CD4-positive, alpha-beta T cell (primary cell): ENCODE results near the gene NFKBIL1. TPM values are rescaled to one million over a fixed set of nuclear protein-coding genes. Genes with fewer than 3 reads are reported as not detected.

Experiments
- ATAC-seq: fragments of 200-7000 bp; cut with Tn5 transposase; one replicate; pipeline ENCODE4 v1.10.0; 2022; ENCODE audit warnings: mild to moderate bottlenecking; ENCODE audit not compliant: poor library complexity
- CTCF ChIA-PET: fragments of 350-600 bp; sonication (Branson Sonifier 250); formaldehyde crosslinking; loops from one replicate; lab custom pipeline; 2021; ENCODE audit warnings: antibody characterized with exemption, inconsistent platforms; lab: Charles Lee
- POLR2A ChIA-PET: fragments of 350-600 bp; sonication (Branson Sonifier 250); formaldehyde crosslinking; loops from one replicate; lab custom pipeline; 2021; ENCODE audit warnings: antibody characterized with exemption, inconsistent platforms; lab: Charles Lee
- DNase-seq, 14 experiments: peaks; one replicate each; pipeline ENCODE4 v3.0.0-alpha.2; 2013 to 2020; ENCODE audit warnings: mixed read lengths in 2 of 14
- H3K27ac ChIP-seq, 2 donors: one replicate each; pipeline versions ENCODE4 v1.5.1 to v1.7.0; 2013; ENCODE audit warnings: low read length in 2 of 2, low read depth in 1 of 2, mild to moderate bottlenecking in 1 of 2
- H3K27me3 ChIP-seq, 2 experiments: 1 replicate in 1 of 2; 2 replicates in 1 of 2; pipeline versions ENCODE4 v1.6.1 to v1.7.0; 2013; ENCODE audit warnings: low read length in 2 of 2, control low read depth in 1 of 2, mild to moderate bottlenecking in 1 of 2, moderate library complexity in 1 of 2; ENCODE audit not compliant: insufficient read depth in 2 of 2, control insufficient read depth in 1 of 2
- H3K36me3 ChIP-seq: one replicate; pipeline ENCODE4 v1.6.1; 2013; ENCODE audit warnings: low read length, control low read depth; ENCODE audit not compliant: insufficient read depth
- H3K4me1 ChIP-seq: one replicate; pipeline ENCODE4 v1.6.1; 2013; ENCODE audit warnings: low read length, control low read depth; ENCODE audit not compliant: insufficient read depth
- H3K4me3 ChIP-seq: one replicate; pipeline ENCODE4 v1.5.1; 2013; ENCODE audit warnings: mild to moderate bottlenecking, low read length, moderate library complexity
- H3K9me3 ChIP-seq, 2 experiments: 1 replicate in 1 of 2; 2 replicates in 1 of 2; pipeline versions ENCODE4 v1.6.1 to v1.7.0; 2013; ENCODE audit warnings: low read length in 2 of 2, mild to moderate bottlenecking in 2 of 2, control low read depth in 1 of 2, moderate library complexity in 1 of 2; ENCODE audit not compliant: control insufficient read depth in 1 of 2, insufficient read depth in 1 of 2
- H3K27ac Mint-ChIP-seq: one replicate; pipeline ENCODE4 v1.8.0; 2020; ENCODE audit warnings: mixed read lengths
- H3K27me3 Mint-ChIP-seq: one replicate; pipeline ENCODE4 v1.8.0; 2021; ENCODE audit warnings: mixed read lengths
- H3K36me3 Mint-ChIP-seq: one replicate; pipeline ENCODE4 v1.8.0; 2021; ENCODE audit warnings: low read depth, mixed read lengths
- H3K4me1 Mint-ChIP-seq: one replicate; pipeline ENCODE4 v1.8.0; 2021; ENCODE audit warnings: low read depth, mixed read lengths
- H3K4me3 Mint-ChIP-seq: one replicate; pipeline ENCODE4 v1.8.0; 2020; ENCODE audit warnings: mild to moderate bottlenecking, mixed read lengths
- H3K9me3 Mint-ChIP-seq: one replicate; pipeline ENCODE4 v1.8.0; 2020; ENCODE audit warnings: mixed read lengths
- intact Hi-C, 2 experiments: fragments of 100-400 bp; cut with DNase I in 1 of 2; cut with micrococcal nuclease in 1 of 2; formaldehyde crosslinking; loops; one replicate each; pipeline versions ENCODE4 v1.15.1 to v1.9.0; 2023 to 2025; cut with DNase I, micrococcal nuclease
- total RNA-seq, 174 experiments: library from RNA in 2 of 174; stranded (reverse) in 2 of 174; gene quantifications; one replicate each; pipeline ENCODE4 v1.2.3 and lab custom pipeline; 2021 to 2026
- TF ChIP-seq, protein P1 (sequence below): fragments of 200-600 bp; IDR thresholded peaks from one replicate; pipeline ENCODE4 v1.8.0; 2022; ENCODE audit warnings: antibody characterized with exemption, mild to moderate bottlenecking

Gene NFKBIL1
- total RNA-seq, 2 experiments from 2014 or later: 7.6 to 9.3 TPM

DNA sequence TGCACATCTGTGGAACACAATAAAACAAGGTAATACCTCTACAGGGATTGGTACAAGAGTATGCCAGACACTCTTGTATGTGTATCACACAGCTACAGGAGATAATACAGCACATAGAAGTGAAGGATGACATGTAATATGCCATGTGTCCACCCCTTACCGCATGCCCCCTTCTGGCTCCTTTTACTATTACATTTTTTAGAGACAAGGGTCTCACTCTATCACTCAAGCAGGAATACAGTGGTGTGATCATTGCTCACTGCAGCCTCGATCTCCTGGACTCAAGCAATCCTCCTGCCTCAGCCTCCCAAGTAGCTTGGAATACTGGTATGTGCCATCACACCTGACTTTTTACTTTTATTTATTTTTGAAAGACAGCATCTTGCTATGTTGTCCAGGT lies 49.6 kb downstream of the NFKBIL1 start:
- DNase-seq (peak in 9 of 14 experiments; percentile 26 to 85 (median 45)), ATAC-seq (peak; percentile 89)
- ChIA-PET CTCF (interaction anchor here (0.7 to 8.1 kb wide), 16 partner anchors 10 to 103 kb away, joined by 3 to 353 read pairs (median 4); partner anchors contain the start of genes AIF1, ATP6V1G2, BAG6 and DDX39B), POLR2A (interaction anchor here (0.7 to 29.8 kb wide), 7 partner anchors 18 to 134 kb away, joined by 3 to 1160 read pairs (median 5); partner anchors contain the start of genes AIF1, ATP6V1G2, DDX39B and LST1)
- intact Hi-C loops: loop anchor here (1.0 to 5.0 kb wide), 2 partner anchors 16 to 200 kb away; no protein-coding TSS in a partner anchor
- Histone ChIP-seq H3K9me3 (no peaks in the 10 kb centered on the region), H3K4me3 (no peak overlapping the region), H3K27me3 (no peaks in the 10 kb centered on the region), H3K4me1 (peaks cover 60% of the 10 kb centered on the region), H3K27ac (no peak overlapping the region), H3K36me3 (no peaks in the 10 kb centered on the region)
- TF ChIP-seq, protein P1, sequence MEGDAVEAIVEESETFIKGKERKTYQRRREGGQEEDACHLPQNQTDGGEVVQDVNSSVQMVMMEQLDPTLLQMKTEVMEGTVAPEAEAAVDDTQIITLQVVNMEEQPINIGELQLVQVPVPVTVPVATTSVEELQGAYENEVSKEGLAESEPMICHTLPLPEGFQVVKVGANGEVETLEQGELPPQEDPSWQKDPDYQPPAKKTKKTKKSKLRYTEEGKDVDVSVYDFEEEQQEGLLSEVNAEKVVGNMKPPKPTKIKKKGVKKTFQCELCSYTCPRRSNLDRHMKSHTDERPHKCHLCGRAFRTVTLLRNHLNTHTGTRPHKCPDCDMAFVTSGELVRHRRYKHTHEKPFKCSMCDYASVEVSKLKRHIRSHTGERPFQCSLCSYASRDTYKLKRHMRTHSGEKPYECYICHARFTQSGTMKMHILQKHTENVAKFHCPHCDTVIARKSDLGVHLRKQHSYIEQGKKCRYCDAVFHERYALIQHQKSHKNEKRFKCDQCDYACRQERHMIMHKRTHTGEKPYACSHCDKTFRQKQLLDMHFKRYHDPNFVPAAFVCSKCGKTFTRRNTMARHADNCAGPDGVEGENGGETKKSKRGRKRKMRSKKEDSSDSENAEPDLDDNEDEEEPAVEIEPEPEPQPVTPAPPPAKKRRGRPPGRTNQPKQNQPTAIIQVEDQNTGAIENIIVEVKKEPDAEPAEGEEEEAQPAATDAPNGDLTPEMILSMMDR: peak; percentile 76
- peak overlapping the region; percentile 7 for H3K4me3 Mint-ChIP-seq
- H3K27ac Mint-ChIP-seq: peak overlapping the region; percentile 70
- no peaks in the 10 kb centered on the region for H3K36me3 Mint-ChIP-seq
- no peaks in the 10 kb centered on the region for H3K27me3 Mint-ChIP-seq
- H3K4me1 Mint-ChIP-seq: peaks cover 40% of the 10 kb centered on the region
- no peaks in the 10 kb centered on the region for H3K9me3 Mint-ChIP-seq

DNA sequence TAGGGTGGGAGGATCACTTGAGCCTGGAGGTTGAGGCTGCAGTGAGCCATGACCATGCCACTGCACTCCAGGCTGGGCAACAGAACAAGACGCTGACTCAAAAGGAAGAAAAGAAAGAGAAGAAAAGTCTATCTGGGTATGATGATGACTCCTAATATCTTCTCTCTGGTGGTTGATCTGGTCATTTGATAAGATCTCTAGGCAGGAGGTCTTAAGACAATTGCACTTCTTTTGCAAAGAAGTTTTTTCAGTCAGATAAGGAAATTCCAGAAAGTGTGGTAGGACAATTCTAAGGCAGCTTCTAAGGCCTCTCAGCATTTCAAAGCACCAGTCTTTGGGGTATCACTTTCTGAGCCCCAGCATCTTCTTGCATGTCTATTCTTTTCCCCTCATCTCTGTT lies 59.9 kb downstream of the NFKBIL1 start:
- Histone ChIP-seq H3K27me3 (no peaks in the 10 kb centered on the region), H3K4me1 (no peaks in the 10 kb centered on the region), H3K27ac (no peak overlapping the region), H3K9me3 (no peaks in the 10 kb centered on the region), H3K36me3 (no peaks in the 10 kb centered on the region), H3K4me3 (no peak overlapping the region)
- Mint-ChIP-seq H3K4me1 (no peaks in the 10 kb centered on the region), H3K4me3 (no peak overlapping the region), H3K27ac (no peak overlapping the region), H3K27me3 (no peaks in the 10 kb centered on the region), H3K9me3 (no peaks in the 10 kb centered on the region), H3K36me3 (no peaks in the 10 kb centered on the region)
- ATAC-seq (no peak), DNase-seq (no peak)
- TF ChIP-seq, protein P1: no peak
- POLR2A ChIA-PET: no interaction called here
- intact Hi-C loops: no loop called here
- CTCF ChIA-PET: interaction anchor here (1.5 kb wide), 1 partner anchor 10 kb away, joined by 5 read pairs; no protein-coding TSS in a partner anchor

Other genes with a start within 250 kb of the NFKBIL1 start
- gene HLA-B, start 190.4 kb upstream of the NFKBIL1 start, total RNA-seq: 1,000 to 10,000 TPM; 6,758 to 7,013 TPM
- 10 to 100 TPM; 10.6 to 14.0 TPM for gene MICA, start 144.0 kb upstream of the NFKBIL1 start, total RNA-seq
- gene MICB, start 49.5 kb upstream of the NFKBIL1 start, total RNA-seq: 10 to 100 TPM; 14.3 to 14.7 TPM
- not detected for gene MCCD1, start 18.6 kb upstream of the NFKBIL1 start, total RNA-seq
- 100 to 1,000 TPM; 483 to 498 TPM for gene DDX39B, start 5.6 kb upstream of the NFKBIL1 start, total RNA-seq
- gene ATP6V1G2, start 1.0 kb upstream of the NFKBIL1 start, total RNA-seq: 1 to 10 TPM; 2.6 to 3.3 TPM
- 10 to 100 TPM; 15.4 to 16.7 TPM for gene LTA, start 24.7 kb downstream of the NFKBIL1 start, total RNA-seq
- gene TNF, start 28.0 kb downstream of the NFKBIL1 start, total RNA-seq: 10 to 100 TPM; 33.1 to 34.2 TPM
- 100 to 1,000 TPM; 239 to 244 TPM for gene LTB, start 34.8 kb downstream of the NFKBIL1 start, total RNA-seq
- 10 to 100 TPM in 1 of 2 experiments, 1 to 10 TPM in 1; 8.9 to 10.3 TPM for gene LST1, start 38.7 kb downstream of the NFKBIL1 start, total RNA-seq
- 1 to 10 TPM; 2.3 to 2.6 TPM for gene NCR3, start 45.4 kb downstream of the NFKBIL1 start, total RNA-seq
- gene AIF1, start 67.6 kb downstream of the NFKBIL1 start, total RNA-seq: 10 to 100 TPM; 31.8 to 35.5 TPM
- 100 to 1,000 TPM; 206 to 215 TPM for gene PRRC2A, start 73.1 kb downstream of the NFKBIL1 start, total RNA-seq
- gene BAG6, start 105.1 kb downstream of the NFKBIL1 start, total RNA-seq: 100 to 1,000 TPM; 211 TPM
- 1 to 10 TPM; 4.2 to 4.6 TPM for gene APOM, start 108.3 kb downstream of the NFKBIL1 start, total RNA-seq
- 10 to 100 TPM in 1 of 2 experiments, 1 to 10 TPM in 1; 9.6 to 10.5 TPM for gene C6orf47, start 113.2 kb downstream of the NFKBIL1 start, total RNA-seq
- 10 to 100 TPM in 1 of 2 experiments, 1 to 10 TPM in 1; 9.8 to 11.0 TPM for gene GPANK1, start 117.4 kb downstream of the NFKBIL1 start, total RNA-seq
- 10 to 100 TPM; 88.0 to 92.6 TPM for gene CSNK2B, start 118.5 kb downstream of the NFKBIL1 start, total RNA-seq
- gene LY6G5B, start 122.4 kb downstream of the NFKBIL1 start, total RNA-seq: 10 to 100 TPM; 27.0 to 28.0 TPM
- under 1 TPM; 0.49 to 0.67 TPM for gene LY6G5C, start 133.5 kb downstream of the NFKBIL1 start, total RNA-seq
- 10 to 100 TPM; 52.3 to 59.3 TPM for gene ABHD16A, start 155.7 kb downstream of the NFKBIL1 start, total RNA-seq
- not detected for gene LY6G6F, start 159.3 kb downstream of the NFKBIL1 start, total RNA-seq
- gene LY6G6D, start 167.7 kb downstream of the NFKBIL1 start, total RNA-seq: not detected
- gene LY6G6C, start 174.1 kb downstream of the NFKBIL1 start, total RNA-seq: not detected
- gene MPIG6B, start 175.8 kb downstream of the NFKBIL1 start, total RNA-seq: under 1 TPM; 0.11 to 0.17 TPM
- 1 to 10 TPM; 3.0 to 3.3 TPM for gene DDAH2, start 181.7 kb downstream of the NFKBIL1 start, total RNA-seq
- 10 to 100 TPM; 61.2 to 61.5 TPM for gene CLIC1, start 188.9 kb downstream of the NFKBIL1 start, total RNA-seq
- 10 to 100 TPM; 13.6 to 13.7 TPM for gene MSH5, start 192.4 kb downstream of the NFKBIL1 start, total RNA-seq
- gene SAPCD1, start 215.0 kb downstream of the NFKBIL1 start, total RNA-seq: 1 to 10 TPM; 2.7 to 2.8 TPM
- gene VWA7, start 229.7 kb downstream of the NFKBIL1 start, total RNA-seq: 1 to 10 TPM; 1.7 TPM
- 10 to 100 TPM; 43.9 to 44.2 TPM for gene VARS1, start 248.1 kb downstream of the NFKBIL1 start, total RNA-seq